ENCODE data around the gene EBI3. TPM values are rescaled to one million over a fixed set of nuclear protein-coding genes. Genes with fewer than 3 reads are reported as not detected.
A peak's percentile ranks its signal among the peaks of the same experiment; 100 is the strongest.

EBI3 gene
- total RNA-seq, 1 donor from 2014 or later: not detected

DNA sequence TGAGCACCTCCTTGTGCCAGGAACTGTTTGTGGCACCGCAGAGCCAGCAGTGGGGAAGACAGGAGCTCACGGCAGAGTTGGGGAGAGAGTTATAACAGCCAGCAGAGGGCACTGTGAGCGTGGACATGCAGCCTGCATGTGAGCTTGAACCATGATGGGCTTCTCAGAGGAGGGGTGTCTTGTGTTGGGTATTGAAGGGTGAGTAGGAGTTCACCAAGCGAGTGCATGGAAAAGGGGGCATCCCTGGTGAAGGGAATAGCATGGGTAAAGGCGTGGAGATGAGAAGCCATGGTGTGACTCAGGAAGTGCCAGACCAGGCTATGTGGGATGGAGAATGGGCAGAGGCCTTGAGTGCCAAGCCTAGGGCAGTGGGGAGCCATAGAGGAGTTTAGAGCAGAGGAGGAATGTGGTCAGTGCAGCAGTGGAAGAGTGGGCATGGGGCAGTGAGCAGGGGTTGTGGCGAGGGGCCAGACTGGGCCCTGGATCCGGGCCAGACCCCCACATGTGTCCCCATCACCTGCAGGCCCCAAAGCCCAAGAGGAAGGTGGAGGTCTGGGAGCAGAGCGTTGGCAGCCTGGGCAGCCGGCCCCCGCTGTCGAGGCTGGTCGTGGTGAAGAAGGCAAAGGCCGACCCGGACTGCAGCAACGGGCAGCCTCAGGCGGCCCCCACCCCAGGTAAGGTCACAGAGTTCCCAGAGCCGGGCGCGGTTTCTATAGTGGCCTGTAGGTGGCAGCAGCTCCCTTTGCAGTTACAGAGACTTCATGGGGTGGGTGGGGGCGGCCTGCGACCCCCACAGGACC is 38.0 kb downstream of the EBI3 start:
- peak; percentile 87 for DNase-seq (ENCODE audit: low spot score)
- Histone ChIP-seq H3K27me3 (no peaks in the 10 kb centered on the region), H3K4me2 (no peak overlapping the region), H3K4me3 (no peak overlapping the region), H3K9ac (no peak overlapping the region), H3F3A (ENCODE audit: low read depth) (peaks cover 6% of the 10 kb centered on the region), H3K9me3 (ENCODE audit: low read depth) (no peaks in the 10 kb centered on the region), H3K36me3 (no peaks in the 10 kb centered on the region), H3K27ac (no peak overlapping the region), H3K4me1 (no peaks in the 10 kb centered on the region), H2AFZ (replicated peaks) (no peak overlapping the region), H4K20me1 (ENCODE audit: low read depth) (peaks cover 5% of the 10 kb centered on the region), H3K79me2 (ENCODE audit: low read depth) (no peaks in the 10 kb centered on the region)
- Mint-ChIP-seq H3K4me3 (peak overlapping the region; percentile 38), H3K36me3 (peaks cover 2% of the 10 kb centered on the region), H3K4me1 (peaks cover 4% of the 10 kb centered on the region), H3K27ac (no peak overlapping the region), H3K9me3 (no peaks in the 10 kb centered on the region), H3K27me3 (ENCODE audit: insufficient read depth, low read depth) (peaks cover 6% of the 10 kb centered on the region)
- no peak for TF ChIP-seq EZH2 (IDR thresholded peaks at IDR 0.05)
- TF ChIP-seq, protein P1, sequence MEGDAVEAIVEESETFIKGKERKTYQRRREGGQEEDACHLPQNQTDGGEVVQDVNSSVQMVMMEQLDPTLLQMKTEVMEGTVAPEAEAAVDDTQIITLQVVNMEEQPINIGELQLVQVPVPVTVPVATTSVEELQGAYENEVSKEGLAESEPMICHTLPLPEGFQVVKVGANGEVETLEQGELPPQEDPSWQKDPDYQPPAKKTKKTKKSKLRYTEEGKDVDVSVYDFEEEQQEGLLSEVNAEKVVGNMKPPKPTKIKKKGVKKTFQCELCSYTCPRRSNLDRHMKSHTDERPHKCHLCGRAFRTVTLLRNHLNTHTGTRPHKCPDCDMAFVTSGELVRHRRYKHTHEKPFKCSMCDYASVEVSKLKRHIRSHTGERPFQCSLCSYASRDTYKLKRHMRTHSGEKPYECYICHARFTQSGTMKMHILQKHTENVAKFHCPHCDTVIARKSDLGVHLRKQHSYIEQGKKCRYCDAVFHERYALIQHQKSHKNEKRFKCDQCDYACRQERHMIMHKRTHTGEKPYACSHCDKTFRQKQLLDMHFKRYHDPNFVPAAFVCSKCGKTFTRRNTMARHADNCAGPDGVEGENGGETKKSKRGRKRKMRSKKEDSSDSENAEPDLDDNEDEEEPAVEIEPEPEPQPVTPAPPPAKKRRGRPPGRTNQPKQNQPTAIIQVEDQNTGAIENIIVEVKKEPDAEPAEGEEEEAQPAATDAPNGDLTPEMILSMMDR (IDR thresholded peaks at IDR 0.05): peak; percentile 80

GRCh38 chr19:4267901-4268815 is 38.8 kb downstream of the EBI3 start:
- no peaks in the 10 kb centered on the region for H3K4me1 ChIP-seq
- H3K9me3 ChIP-seq (ENCODE audit: low read depth): no peaks in the 10 kb centered on the region
- Mint-ChIP-seq H3K36me3 (peaks cover 2% of the 10 kb centered on the region), H3K27ac (no peak overlapping the region), H3K4me3 (no peak overlapping the region), H3K9me3 (no peaks in the 10 kb centered on the region), H3K4me1 (peaks cover 4% of the 10 kb centered on the region), H3K27me3 (ENCODE audit: insufficient read depth, low read depth) (peaks cover 6% of the 10 kb centered on the region)
- no peak overlapping the region for H3K9ac ChIP-seq
- H3K27me3 ChIP-seq: no peaks in the 10 kb centered on the region
- no peak overlapping the region for H3K4me2 ChIP-seq
- peaks cover 5% of the 10 kb centered on the region for H4K20me1 ChIP-seq (ENCODE audit: low read depth)
- no peaks in the 10 kb centered on the region for H3K79me2 ChIP-seq (ENCODE audit: low read depth)
- no peak overlapping the region for H2AFZ ChIP-seq (replicated peaks)
- no peaks in the 10 kb centered on the region for H3K36me3 ChIP-seq
- H3K4me3 ChIP-seq: no peak overlapping the region
- peaks cover 6% of the 10 kb centered on the region for H3F3A ChIP-seq (ENCODE audit: low read depth)
- H3K27ac ChIP-seq: no peak overlapping the region
- no peak for DNase-seq (ENCODE audit: low spot score)
- TF ChIP-seq, protein P1 (IDR thresholded peaks at IDR 0.05): no peak
- TF ChIP-seq EZH2 (IDR thresholded peaks at IDR 0.05): no peak
- no peak for TF ChIP-seq EZH2phosphoT487 (IDR thresholded peaks at IDR 0.05)

- H3K27ac ChIP-seq: no peak overlapping the region
- H3K79me2 ChIP-seq (ENCODE audit: low read depth): no peaks in the 10 kb centered on the region
- Mint-ChIP-seq H3K27me3 (ENCODE audit: insufficient read depth, low read depth) (peaks cover 6% of the 10 kb centered on the region), H3K4me3 (no peak overlapping the region), H3K27ac (no peak overlapping the region), H3K9me3 (no peaks in the 10 kb centered on the region), H3K4me1 (peaks cover 4% of the 10 kb centered on the region), H3K36me3 (peaks cover 2% of the 10 kb centered on the region)
- no peaks in the 10 kb centered on the region for H3K4me1 ChIP-seq
- H3K27me3 ChIP-seq: no peaks in the 10 kb centered on the region
- no peaks in the 10 kb centered on the region for H3K36me3 ChIP-seq
- no peak overlapping the region for H3K4me2 ChIP-seq
- no peak overlapping the region for H3K9ac ChIP-seq
- peaks cover 6% of the 10 kb centered on the region for H3F3A ChIP-seq (ENCODE audit: low read depth)
- TF ChIP-seq EZH2phosphoT487 (IDR thresholded peaks at IDR 0.05) (no peak), EZH2 (IDR thresholded peaks at IDR 0.05) (no peak)
- TF ChIP-seq, protein P1 (IDR thresholded peaks at IDR 0.05): no peak
- no peak overlapping the region for H3K4me3 ChIP-seq
- DNase-seq (ENCODE audit: low spot score): no peak
- peaks cover 5% of the 10 kb centered on the region for H4K20me1 ChIP-seq (ENCODE audit: low read depth)
- H3K9me3 ChIP-seq (ENCODE audit: low read depth): no peaks in the 10 kb centered on the region
- H2AFZ ChIP-seq (replicated peaks): no peak overlapping the region
These were observed 39.6 kb downstream of the EBI3 start for GRCh38 chr19:4268816-4269430.

All from neural progenitor cell (in vitro differentiated cells).